ENCODE results near the gene ITK. TPM values are rescaled to one million over a fixed set of nuclear protein-coding genes. Genes with fewer than 3 reads are reported as not detected.

The ITK gene
- total RNA-seq, 1 donor from 2014 or later = 0.36 TPM

DNA sequence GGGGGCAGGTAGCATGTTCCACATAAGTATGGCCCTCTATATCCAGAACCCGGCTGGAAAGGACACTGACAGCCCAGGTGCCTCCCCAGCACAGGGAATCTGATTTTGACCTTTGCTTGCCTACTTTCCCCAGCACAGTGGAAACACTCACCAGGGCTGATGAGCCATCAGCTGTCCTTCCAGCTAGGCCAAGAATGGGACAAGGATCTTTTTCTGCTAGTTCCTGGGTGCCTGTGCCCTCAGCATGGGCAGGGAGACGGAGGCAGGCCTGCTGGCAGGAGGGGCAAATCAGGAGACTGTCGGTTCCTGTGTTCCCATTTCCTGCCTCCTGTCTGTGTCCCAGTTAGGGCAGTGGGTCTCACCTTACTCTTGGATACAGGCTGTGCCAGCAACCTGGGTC, 86.4 kb downstream of the ITK start:
- Histone ChIP-seq H3K36me3 (no peaks in the 10 kb centered on the region), H3K27me3 (ENCODE audit: low read depth) (peaks cover 22% of the 10 kb centered on the region), H3K9me3 (replicated peaks) (no peaks in the 10 kb centered on the region), H3K27ac (replicated peaks) (peak overlapping the region; percentile 81), H3K4me3 (peak overlapping the region; percentile 79), H3K4me1 (peaks cover 60% of the 10 kb centered on the region)
- intact Hi-C loops (cut with micrococcal nuclease) = no loop called here
- TF ChIP-seq, protein P1, sequence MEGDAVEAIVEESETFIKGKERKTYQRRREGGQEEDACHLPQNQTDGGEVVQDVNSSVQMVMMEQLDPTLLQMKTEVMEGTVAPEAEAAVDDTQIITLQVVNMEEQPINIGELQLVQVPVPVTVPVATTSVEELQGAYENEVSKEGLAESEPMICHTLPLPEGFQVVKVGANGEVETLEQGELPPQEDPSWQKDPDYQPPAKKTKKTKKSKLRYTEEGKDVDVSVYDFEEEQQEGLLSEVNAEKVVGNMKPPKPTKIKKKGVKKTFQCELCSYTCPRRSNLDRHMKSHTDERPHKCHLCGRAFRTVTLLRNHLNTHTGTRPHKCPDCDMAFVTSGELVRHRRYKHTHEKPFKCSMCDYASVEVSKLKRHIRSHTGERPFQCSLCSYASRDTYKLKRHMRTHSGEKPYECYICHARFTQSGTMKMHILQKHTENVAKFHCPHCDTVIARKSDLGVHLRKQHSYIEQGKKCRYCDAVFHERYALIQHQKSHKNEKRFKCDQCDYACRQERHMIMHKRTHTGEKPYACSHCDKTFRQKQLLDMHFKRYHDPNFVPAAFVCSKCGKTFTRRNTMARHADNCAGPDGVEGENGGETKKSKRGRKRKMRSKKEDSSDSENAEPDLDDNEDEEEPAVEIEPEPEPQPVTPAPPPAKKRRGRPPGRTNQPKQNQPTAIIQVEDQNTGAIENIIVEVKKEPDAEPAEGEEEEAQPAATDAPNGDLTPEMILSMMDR (IDR thresholded peaks at IDR 0.05; ENCODE audit: borderline replicate concordance) = no peak
- no peak for DNase-seq

DNA sequence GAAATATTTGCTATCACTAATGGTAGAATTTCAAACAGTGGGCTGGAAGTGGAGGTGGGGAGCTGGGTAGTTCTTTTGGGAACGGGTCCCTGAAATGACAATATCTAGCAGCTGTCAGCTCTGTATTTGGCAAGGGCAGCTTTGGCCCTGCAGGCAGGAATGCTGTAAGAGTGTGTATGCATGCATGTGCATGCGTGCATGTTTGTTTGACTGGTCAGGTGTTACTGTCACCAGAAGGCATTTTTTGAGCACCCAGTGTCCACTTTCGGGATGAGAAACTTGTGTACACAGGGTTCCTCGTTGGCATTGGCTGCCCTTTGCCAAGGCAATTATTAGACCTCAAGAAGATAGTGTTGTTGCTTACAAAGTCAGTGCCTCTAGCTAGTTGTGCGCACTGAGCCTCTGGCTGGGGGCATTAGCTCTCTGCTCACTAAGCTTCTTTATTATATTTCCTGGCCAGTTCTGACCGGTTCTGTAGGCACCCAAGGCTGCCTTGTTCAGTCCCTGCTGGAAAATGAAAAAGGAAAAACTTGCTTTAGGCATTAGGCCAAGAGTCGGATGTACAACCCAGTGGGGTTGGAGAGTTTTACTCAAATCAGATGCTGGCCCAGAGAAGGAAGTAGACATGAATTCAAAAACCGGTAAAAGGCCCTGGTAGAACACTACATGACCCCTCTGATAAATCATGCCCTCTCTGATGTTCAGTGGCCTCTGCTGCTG, 87.3 kb downstream of the ITK start:
- DNase-seq = peak; percentile 32
- Histone ChIP-seq H3K9me3 (replicated peaks) (no peaks in the 10 kb centered on the region), H3K27me3 (ENCODE audit: low read depth) (peaks cover 22% of the 10 kb centered on the region), H3K36me3 (no peaks in the 10 kb centered on the region), H3K4me1 (peaks cover 62% of the 10 kb centered on the region), H3K27ac (replicated peaks) (peak overlapping the region; percentile 81), H3K4me3 (peak overlapping the region; percentile 79)
- TF ChIP-seq, protein P1 (IDR thresholded peaks at IDR 0.05; ENCODE audit: borderline replicate concordance) = peak; percentile 47
- intact Hi-C loops (cut with micrococcal nuclease) = no loop called here

DNA sequence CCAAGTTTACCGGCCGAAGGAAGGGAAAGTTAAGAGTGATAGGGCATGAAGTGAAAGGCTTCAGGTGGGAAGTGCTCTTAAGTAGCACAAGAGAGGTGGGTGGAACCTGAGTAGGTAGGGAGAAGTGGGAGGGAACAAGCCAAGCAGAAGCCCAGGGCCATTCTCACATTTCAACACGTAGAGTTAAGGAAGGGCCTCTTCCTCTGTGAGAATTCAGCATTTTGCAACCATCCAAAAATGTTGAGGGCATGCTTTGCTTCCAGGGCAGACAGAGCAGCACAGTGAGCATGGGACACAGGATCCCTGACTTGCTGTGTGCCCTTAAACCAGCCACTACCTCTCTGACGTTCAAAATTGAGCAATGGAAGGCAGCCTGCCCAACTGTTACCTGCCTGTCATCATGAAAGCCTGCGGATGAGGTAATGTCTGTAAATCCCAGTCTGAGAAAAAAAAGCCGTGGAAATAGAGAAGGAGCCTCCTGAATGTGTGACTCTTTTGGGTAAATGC, 88.6 kb downstream of the ITK start:
- H3K4me1 ChIP-seq = peaks cover 62% of the 10 kb centered on the region
- H3K9me3 ChIP-seq (replicated peaks) = no peaks in the 10 kb centered on the region
- DNase-seq = no peak
- peaks cover 22% of the 10 kb centered on the region for H3K27me3 ChIP-seq (ENCODE audit: low read depth)
- intact Hi-C loops (cut with micrococcal nuclease) = no loop called here
- TF ChIP-seq, protein P1 (IDR thresholded peaks at IDR 0.05; ENCODE audit: borderline replicate concordance) = no peak
- no peak overlapping the region for H3K4me3 ChIP-seq
- H3K27ac ChIP-seq (replicated peaks) = peak overlapping the region; percentile 81
- no peaks in the 10 kb centered on the region for H3K36me3 ChIP-seq

DNA sequence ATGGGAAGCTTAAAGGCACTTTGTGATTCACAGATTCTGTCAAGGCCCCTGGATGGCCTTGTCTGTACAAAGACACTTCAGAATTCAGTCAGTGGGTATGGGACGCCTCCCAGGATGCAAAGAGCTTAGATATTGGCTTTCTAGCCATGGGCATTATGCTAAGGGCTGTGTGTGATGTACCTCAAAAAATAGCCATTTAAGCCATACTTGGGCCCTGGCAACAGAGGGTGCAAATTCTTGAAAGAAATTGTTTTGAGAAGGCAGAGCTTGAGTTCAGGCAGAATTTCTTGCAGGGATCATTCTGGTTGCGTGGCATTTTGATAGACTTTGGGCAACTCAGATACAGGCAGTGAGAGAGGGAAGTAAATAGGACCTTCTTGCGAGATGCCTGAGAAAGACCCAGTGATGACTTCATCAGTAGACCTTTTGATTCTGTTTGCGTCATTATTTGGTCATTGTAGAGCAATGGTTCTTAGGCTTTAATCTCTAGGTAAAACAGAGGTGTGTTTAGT, 89.2 kb downstream of the ITK start:
- intact Hi-C loops (cut with micrococcal nuclease) = no loop called here
- Histone ChIP-seq H3K4me1 (peaks cover 62% of the 10 kb centered on the region), H3K9me3 (replicated peaks) (no peaks in the 10 kb centered on the region), H3K27me3 (ENCODE audit: low read depth) (peaks cover 22% of the 10 kb centered on the region), H3K36me3 (no peaks in the 10 kb centered on the region), H3K27ac (replicated peaks) (peak overlapping the region; percentile 81), H3K4me3 (no peak overlapping the region)
- TF ChIP-seq, protein P1 (IDR thresholded peaks at IDR 0.05; ENCODE audit: borderline replicate concordance) = no peak
- no peak for DNase-seq

DNA sequence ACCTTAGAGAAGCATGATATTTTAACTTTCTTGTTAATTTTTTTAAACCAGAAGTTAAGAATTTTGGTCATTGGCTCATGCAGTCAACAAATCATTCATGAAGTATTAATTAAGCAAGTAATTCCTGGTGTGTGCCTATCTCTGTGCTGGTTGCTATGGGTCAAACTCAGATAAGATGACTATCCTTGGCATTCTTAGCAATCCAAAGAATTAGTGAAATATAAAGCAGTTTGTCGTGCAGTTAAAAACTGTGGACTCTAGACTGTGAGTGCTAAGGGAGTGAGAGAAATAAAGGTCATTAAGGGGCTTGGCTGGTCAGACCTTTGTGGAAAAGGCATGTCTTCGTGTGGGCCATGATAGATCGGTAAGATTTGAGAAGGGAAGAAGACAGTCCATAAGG, 90.1 kb downstream of the ITK start:
- H3K9me3 ChIP-seq (replicated peaks) = no peaks in the 10 kb centered on the region
- H3K4me3 ChIP-seq = no peak overlapping the region
- no peak for DNase-seq
- intact Hi-C loops (cut with micrococcal nuclease) = no loop called here
- TF ChIP-seq, protein P1 (IDR thresholded peaks at IDR 0.05; ENCODE audit: borderline replicate concordance) = no peak
- peak overlapping the region; percentile 81 for H3K27ac ChIP-seq (replicated peaks)
- peaks cover 62% of the 10 kb centered on the region for H3K4me1 ChIP-seq
- H3K36me3 ChIP-seq = no peaks in the 10 kb centered on the region
- peaks cover 22% of the 10 kb centered on the region for H3K27me3 ChIP-seq (ENCODE audit: low read depth)

Data from left ventricle myocardium inferior (tissue), 1 donor.